ENCODE data around the gene MACROD2.

The MACROD2 gene

DNA sequence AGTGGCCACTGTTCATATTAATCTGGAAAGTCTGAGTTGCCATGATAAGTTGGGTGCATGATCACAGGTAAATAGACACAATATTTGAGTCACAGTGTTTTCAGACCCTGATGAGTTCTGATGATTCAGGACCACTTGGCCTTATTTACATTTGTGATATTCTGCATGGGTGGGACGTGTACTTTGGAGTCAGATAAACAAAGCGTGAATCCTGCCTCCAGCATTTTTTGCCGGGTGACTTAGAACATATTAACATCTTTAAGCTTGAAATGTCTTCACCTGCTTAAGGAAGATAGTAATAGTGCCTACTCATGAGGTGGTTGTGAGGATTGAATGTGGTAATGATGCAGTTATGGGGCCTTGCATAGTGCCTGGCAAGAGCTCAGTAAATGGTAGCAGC is 1582.8 kb downstream of the MACROD2 start:
- DNase-seq, result no peak

DNA sequence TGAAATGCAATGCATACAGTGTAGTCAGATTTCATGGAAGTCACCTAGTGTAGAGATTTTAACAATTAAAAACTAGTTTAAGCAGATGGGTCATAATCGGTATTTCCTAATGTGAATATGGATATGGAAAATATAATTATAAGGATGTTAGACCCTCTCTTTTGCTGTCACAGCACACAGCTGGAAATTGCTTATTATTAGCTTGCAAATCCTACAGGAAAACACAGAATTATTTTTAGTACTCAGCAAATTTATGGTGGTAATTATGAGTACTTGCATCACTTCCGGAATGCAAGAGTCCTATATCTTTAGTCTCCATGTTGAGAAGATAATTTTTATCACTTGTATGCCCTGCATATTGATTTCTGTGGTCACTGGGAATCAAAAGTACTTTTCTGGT is 1584.4 kb downstream of the MACROD2 start:
- DNase-seq, result no peak

DNA sequence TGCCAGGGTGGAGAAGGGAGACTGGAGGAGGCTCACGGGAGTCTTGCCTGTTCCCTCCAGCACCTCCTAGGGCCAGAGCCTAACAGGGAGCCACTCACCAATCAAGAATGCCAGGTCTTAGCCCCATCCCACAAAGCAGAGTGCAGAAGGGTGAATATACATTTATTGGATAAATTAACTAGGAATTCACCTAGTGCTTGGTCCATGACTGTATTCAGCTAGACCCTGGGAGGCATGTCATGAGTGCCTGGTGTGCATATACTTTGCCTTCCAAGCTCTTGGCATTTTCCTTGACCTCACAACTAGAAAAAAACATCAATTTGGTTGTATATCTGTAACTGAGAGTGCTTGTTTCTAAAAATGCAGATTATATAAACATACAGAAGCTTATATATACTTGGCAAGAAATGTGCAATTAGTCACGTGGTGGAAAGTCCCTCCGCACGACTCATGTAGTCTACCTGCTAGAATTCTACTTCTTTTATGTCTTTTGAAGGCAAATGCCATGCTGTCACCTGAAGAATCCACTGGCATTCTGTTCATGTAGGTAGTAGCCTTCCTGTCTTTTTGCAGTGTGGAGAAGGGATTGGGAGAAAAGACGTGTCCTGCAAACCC is 1586.9 kb downstream of the MACROD2 start:
- no peak for DNase-seq

DNA sequence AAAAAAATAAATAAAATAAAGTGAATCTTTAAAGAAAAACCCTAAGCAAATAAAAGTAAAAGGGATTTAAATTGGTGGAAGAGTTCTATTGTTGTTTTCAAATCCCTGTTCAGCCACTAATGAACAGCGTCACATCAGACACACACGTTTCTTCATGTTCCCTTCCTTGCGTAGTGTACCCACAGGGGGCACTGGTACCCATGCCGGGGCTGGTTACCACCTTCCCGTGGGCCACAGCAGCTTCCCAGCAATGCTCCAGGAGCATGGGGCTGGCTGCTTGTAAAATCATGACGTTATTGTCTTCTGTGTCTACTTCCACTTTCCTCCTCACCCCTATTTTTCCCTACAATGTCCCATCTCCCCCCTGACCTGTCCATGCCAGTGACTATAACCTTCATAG is 1589.2 kb downstream of the MACROD2 start:
- no peak for DNase-seq

DNA sequence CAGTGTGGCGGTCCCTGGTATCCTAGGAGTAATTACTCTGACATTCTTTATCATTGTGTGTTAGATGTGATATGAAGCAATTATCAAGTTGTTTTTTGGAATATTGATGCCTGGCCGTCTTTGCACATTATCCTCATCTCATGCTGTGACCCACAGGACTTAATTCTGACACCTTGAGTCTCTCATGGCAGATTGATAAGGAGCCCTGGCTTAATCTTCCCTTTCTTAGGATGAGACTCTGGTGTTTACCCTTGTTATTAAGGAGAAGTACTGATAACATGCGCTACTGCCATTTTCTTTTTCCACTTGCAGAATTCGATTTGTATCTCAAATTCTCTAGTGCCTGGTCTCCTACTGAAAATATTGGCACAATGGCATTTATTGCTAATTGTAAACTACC is 1597.8 kb downstream of the MACROD2 start:
- DNase-seq, result no peak

DNA sequence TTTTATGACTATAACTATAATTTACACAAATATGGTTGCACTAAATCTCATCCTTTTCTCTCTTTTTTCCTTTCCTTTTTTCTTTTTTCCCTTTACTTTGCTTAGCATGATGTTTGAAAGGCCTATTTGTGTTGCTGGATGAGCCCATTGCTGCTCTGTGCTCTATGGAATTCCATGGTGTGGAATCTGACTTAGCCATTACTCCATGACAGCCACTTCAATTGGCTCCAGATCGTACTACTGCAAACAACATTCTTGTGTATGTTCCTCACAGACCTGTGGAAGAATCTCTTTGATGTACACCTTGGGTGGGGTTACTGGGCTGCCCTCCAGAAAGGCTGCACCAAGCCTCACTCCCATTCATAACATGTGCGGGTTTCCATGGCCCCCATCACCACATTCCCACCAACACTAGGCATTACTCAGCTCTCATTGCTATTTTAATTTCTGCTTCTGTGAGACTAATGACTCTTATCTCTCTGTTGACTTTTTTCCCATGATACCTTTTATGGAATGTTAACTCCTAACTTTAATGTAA is 1598.9 kb downstream of the MACROD2 start:
- no peak for DNase-seq

DNA sequence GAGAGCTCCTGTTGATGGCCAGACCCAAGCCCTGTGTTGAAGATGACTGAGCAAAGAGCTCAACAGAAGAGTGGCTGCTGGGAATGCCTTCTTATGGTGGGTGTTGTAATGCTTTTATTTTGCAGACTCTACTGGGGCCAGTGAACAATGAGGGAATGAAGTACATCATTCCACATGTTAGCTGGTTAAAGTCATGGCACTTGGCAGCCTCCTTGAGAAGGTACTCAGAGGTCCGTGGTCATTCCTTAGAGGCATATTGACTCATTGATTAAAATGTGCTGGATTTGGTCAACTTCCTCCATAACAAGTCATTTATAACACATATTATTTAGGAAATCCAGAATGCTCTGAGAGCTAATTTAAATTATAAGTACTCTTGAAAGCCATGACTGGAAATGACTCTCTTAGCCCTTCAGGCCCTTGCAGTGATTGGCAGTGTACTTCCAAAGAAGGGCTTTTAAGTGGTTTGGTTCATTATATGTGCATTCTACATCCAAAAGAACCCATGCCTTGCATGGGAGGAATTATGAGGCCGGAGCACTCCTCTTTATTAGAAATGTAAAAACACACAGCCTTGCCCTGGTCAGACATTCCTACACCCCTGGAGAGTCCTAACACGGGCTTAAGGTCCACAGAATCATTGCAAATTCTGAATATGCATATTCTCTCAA is 1601.0 kb downstream of the MACROD2 start:
- DNase-seq, result no peak

DNA sequence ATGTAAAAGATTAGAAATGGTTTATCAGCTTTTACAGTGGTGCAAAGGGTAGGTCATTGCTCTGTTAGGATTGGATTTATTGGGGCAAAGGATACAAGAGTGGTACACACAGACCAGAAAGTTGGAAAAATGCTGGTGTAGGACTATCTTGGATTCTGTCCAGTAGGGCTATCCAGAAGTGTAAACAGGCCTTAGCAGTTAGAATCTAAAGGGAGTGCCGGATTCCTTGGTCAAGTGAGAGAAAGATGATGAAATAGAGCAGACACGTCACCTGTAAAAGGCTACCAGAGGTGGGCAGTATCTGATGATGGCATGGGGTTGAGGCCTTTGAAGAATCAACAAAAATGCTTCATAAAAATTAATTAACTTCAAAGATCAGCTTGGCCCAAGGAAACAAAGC is 1602.0 kb downstream of the MACROD2 start:
- no peak for DNase-seq

DNA sequence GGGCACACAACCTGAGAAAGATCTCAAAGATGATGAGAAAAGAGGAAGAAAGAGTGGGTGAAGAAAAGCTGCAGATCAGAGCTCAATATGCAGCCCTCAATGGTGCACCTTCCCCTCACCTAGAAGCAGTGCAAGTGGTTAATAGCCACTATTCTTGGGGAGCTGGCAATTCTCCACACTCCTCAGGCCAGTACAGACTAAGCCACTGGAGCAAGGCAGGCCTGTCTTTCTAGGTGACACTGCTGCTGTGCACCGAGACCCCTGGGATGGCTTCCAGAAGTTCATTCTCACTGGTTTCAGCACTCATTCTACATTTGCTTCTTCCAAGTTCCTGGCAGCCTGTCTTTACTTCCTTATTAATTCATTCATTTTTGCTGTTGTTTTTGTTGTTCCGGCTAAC is 1604.6 kb downstream of the MACROD2 start:
- no peak for DNase-seq

DNA sequence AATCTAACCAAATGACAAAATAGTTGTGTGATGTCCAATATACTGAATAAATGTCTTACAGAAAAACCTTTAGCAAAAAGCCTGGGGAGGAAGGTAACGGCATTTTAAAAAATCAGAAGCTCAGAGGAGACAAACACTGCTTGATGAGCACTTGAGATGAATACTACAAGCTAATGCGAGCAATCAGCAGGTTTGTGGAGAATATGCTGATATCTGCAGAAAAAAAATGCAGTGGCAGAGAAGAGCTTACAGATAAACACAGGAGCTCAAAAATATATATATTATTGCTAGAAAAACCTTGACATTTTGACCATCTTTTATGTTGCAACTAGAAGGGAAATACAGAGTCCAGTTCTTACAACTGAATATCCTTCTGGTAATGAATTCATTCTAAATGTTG is 1605.2 kb downstream of the MACROD2 start:
- DNase-seq, result no peak

DNA sequence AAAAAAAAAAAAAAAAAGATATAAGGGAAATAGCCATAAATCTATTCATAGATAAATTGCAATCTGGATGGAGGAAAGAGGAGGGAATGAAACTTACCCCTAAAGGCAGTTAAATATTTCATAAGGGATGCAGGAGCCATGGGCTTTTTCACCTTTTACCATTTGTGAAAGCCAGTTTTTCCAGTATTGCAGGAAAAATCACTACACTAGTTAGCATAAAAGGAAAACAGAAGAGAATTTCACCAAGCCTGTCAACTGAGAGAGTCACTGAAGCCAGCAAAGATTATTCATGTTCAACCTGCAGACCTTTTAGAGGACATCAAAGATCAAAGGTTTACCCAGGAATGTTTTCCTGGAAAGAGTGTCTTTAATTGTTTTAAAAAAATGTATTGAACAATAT is 1608.2 kb downstream of the MACROD2 start:
- no peak for DNase-seq

DNA sequence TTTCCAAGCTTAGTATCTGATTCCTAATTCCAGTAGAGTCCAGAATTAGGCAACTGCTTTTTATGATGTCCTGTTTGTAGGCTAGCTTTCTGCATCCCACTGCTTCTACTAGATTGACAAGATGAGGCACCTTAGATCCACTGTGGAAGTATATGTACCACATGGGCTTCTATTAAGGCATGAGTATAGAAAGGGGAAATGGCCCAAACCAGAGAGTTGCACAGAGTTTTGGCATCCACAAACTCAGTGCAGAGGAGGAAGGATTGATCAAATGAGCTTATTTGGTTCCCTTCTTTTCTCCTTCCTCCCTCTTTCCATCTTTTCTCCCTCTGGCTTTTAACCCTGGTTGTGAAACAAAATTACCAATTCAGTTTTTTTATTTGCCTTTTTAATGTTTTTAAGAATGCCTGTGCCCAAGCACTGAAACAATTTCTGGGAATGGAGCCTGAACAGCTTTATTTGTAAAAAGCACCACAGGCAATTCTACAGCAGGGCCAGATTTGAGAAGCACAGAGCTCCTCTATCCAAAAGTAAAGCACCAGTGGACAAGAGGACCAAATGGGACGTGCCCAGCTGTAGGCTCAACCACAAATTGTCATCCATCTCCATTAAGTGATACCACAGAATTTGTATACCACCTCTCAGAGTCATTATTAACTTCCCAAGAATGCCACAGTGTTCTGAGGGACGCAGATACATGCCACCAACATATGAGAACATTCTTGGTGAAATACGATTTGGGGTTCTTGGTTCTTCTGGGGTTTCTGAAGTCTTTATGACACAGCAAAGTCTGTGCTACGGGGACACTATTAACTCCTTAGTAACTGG is 1608.9 kb downstream of the MACROD2 start:
- DNase-seq, result no peak

DNA sequence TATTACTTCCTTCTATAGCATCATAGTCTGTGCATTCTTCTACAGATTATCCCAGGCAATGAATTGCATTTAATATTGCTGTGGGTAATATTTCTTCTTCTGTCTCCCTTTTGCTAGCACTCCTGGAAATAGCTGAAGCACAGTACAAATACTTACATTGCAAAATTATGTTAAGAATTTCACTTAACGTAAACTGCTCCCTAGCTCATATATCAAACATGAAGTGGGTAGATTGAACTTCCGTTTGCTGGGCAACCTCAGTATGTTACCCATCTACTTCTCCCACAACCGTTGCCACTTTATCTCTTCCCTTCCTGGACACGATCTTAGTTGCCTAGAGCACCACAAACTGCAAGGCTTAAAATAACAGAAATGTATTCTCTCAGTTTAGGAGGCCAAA is 1614.6 kb downstream of the MACROD2 start:
- no peak for DNase-seq

DNA sequence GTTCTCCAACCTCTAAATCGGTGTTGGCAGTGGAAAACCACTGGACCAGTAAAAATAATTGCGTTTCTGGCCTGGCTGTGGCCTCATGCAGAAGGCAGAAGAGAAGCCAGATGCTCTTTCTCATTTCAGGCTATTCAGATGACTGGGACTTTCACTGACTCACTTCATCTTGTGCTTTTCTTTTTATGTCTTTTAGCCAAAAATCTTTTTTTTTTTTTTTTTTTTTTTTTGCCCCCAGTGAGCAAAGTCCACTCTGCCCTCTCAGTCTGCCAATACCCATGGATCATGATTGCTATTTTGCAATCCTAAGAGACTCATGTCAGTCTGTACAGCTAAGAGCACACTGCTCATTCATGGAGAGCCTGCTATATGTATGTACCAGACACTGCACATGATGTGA is 1615.5 kb downstream of the MACROD2 start:
- DNase-seq, result no peak

DNA sequence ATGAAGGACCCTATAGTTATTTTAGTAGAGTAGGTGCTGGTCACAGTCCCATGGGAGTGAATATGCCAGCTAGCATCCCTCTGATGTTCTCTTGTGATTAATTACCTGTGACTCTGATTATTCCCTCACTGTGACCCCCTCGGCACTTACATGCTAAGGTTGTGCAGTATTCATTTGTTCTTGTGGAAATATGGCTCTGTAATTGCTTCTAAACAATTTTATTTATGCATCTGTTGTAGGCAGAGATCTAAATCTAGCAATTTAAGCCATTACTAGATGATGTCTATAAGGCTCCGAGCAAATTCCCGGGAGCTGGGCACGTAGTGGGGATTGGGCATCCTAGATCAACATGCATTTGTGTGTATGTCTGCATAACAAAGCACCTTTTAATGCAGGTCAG is 1616.2 kb downstream of the MACROD2 start:
- no peak for DNase-seq

DNA sequence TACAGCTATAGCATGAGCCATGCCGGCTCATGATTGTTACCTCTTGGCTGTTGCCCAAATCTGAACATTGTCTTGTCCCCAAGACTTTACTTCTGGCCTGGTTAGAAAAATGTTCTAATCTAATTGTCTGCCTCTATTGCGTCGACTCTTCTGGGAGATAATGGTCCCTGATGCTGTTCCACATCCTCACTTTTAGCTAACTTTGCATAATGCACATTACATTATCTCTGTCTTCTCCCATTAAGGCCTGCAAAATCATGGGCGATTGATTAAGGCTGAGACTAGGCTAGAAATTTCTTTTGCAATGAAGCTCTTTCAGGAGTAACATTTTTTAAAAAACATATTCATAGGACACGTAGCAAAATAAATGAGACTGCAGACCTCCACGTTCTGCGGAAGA is 1616.9 kb downstream of the MACROD2 start:
- DNase-seq, result no peak

DNA sequence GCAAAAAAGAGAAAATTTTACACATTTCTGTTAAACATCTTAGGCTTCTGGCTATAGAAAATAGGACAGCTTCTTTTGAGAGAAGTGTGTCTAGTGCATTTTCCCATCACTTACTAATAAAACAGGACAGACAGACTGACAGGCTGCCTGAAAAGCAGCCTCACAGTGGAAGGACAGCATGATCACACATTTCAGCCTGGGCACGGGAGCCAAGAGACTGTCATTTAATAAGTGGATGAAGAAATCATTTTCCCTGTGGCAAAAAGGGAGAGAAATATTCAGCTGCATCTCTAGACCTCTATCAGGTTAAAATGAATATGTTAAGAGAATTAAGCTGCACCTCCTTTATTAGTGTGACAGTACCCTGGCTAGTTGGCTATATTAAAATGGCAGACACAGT is 1617.5 kb downstream of the MACROD2 start:
- DNase-seq, result no peak

DNA sequence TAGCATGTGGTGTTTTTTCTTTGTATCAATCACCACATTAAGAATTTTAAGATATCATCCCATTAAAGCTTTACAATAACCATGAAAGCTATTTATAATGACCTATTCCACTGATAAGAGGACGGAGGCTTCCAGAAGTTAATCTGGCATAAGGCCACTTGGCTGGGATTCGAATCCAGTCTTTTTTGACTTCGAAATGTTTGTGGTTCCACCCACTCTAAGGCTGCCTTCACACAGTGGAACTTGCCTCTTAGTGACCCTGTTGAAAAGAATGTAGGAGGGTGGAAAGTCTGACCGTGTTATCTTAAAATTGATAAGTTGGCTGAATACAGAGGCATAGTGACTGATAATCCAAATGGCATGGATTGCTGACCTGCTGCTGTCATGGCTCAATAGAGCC is 1618.2 kb downstream of the MACROD2 start:
- no peak for DNase-seq

DNA sequence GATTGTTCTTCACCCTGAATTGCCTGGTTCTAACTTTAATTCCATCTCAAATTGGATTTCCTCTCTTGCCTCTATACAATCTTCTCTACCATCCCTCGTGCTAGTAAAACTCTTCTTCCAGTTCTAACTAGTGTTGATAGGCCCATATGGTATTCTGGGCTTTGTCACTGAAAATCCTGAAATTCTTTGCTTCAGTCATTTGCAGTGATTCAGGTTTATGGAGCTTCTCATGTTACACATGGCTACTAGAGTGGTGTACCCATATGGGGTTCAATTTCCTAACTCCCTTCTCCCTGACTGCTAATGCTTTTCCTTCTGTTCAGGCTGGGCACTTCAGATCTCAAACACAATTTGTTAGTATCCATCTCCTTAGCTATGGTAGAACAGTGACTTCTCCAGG is 1621.3 kb downstream of the MACROD2 start:
- no peak for DNase-seq

DNA sequence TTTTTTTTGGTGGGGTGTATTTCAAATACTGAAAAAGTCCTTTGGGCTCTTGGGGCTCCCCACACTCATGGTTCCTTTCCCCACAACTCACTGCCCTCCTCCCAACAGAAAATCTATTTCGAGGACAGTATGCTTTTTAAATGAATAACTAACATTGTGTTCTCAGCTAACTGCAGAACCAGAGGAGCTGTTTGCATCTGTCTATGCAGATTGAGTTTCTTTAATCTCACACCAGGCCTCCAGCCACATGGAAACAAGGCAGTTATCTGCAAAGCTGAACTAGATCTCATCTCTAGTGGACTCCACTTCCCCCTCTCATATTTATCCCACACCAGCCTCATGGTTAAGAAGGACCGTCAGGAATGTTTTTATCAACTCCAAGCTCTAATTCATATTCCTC is 1622.8 kb downstream of the MACROD2 start:
- DNase-seq, result no peak

DNA sequence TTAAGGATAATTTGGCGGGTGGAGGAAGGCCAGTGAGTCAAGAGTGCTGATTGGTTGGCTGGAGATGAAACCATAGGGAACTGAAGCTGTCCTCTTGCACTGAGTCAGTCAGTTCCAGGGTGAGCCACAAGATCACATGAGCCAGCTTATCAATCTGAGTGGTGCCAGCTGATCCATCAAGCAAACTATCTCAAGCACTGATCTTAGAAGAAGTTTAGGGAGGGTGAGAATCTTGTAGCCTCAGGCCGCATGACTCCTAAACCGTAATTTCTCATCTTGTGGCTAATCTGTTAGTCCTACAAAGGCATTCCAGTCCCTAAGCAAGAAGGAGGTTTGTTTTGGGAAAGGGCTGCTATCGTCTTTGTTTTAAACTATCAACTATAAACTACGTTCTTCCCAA is 1623.6 kb downstream of the MACROD2 start:
- DNase-seq, result no peak

DNA sequence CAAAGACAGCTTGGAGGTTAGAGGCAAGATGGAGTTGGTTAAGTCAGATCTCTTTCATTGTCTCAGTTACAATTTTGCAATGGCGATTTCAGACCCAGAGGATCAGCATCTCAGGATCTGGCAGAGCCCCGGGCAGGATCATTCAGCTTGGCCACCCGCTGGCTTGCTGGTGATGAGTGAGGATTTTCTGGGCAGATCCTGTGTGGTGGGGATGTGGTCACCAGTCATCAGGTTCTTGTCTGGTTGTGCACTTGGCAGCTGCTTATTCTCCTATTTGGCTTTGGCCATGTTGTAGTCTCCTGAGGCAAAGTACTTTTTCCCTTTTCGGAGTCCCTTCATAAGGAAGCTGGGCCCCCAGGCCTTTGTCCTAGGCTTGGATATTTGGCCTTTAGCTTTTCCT is 1624.0 kb downstream of the MACROD2 start:
- DNase-seq, result no peak

DNA sequence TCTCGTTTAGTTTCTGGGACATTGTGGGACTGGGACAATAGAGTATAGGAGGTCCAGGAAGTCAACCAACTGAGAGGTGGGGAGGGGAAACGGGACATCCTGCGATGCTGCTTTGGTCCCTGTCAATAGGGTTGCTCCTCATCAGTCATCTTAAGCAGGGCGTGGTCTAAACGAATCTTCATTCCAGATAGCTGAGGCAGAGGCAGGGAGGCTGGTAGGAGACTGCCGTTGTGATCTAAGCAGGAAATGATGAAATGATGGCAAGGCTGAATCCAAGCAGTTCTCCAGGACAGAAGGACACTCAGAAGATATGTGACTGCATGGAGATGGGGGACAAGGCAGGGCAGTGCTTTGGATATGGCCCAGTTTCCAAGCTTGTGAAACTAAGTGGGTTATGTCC is 1624.5 kb downstream of the MACROD2 start:
- DNase-seq, result no peak

DNA sequence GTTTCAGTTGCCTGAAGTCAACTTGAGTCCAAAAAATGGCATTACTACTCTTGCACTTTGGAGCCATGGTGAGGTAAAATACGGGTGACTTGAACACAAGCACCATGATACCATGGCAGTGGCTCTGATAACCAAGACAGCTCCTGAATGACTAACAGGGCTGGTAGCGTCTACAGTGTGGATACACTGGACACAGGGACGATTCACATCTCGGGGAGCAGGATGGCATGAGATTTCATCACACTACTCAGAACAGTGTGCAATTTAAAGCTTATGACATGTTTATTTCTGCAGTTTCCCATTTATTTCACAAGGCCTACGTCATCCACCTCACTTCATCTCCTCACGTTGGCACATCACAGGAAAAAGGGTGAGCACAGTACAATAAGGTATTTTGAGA is 1627.1 kb downstream of the MACROD2 start:
- no peak for DNase-seq

Measured in CD4-positive, alpha-beta T cell treated with Interleukin-4 for 4 hours (primary cell).